Stomach smooth muscle (tissue), 2 donors: ENCODE results near the gene NUDT16.

Source experiments
- H3K27ac ChIP-seq: one replicate; pipeline ENCODE4 v1.7.0; 2013; ENCODE audit warnings: mild to moderate bottlenecking, low read length, inconsistent platforms
- H3K27me3 ChIP-seq, 2 donors: one replicate each; pipeline ENCODE4 v1.7.0; 2013; ENCODE audit warnings: low read length in 2 of 2; ENCODE audit not compliant: insufficient read depth in 2 of 2, control insufficient read depth in 1 of 2
- H3K36me3 ChIP-seq, 2 donors: one replicate each; pipeline ENCODE4 v1.7.0; 2013; ENCODE audit warnings: low read length in 2 of 2; ENCODE audit not compliant: control insufficient read depth in 2 of 2, insufficient read depth in 2 of 2
- H3K4me1 ChIP-seq: one replicate; pipeline ENCODE4 v1.7.0; 2013; ENCODE audit warnings: low read length; ENCODE audit not compliant: control insufficient read depth, insufficient read depth
- H3K4me3 ChIP-seq, 2 donors: one replicate each; pipeline ENCODE4 v1.7.0; 2013; ENCODE audit warnings: low read length in 2 of 2
- H3K9ac ChIP-seq, 2 donors: one replicate each; pipeline ENCODE4 v1.7.0; 2013; ENCODE audit warnings: low read length in 2 of 2, mild to moderate bottlenecking in 1 of 2
- H3K9me3 ChIP-seq, 2 donors: one replicate each; pipeline ENCODE4 v1.7.0; 2013; ENCODE audit warnings: low read length in 2 of 2; ENCODE audit not compliant: control insufficient read depth in 2 of 2
- donor health status: healthy.
- donor health status: Pancreatic carcinoma.

NUDT16 gene

GRCh38 chr3:131405411-131405810, 23.8 kb downstream of the NUDT16 start:
- H3K4me3 ChIP-seq = no peak overlapping the region
- no peaks in the 10 kb centered on the region for H3K4me1 ChIP-seq
- no peak overlapping the region for H3K27ac ChIP-seq
- no peaks in the 10 kb centered on the region for H3K36me3 ChIP-seq
- no peaks in the 10 kb centered on the region for H3K27me3 ChIP-seq
- H3K9me3 ChIP-seq = peaks cover 0 to 2% of the 10 kb centered on the region in 2 donors
- no peak overlapping the region for H3K9ac ChIP-seq

- no peaks in the 10 kb centered on the region for H3K27me3 ChIP-seq
- H3K36me3 ChIP-seq = no peaks in the 10 kb centered on the region
- no peak overlapping the region for H3K27ac ChIP-seq
- H3K4me3 ChIP-seq = no peak overlapping the region
- no peak overlapping the region for H3K9ac ChIP-seq
- H3K4me1 ChIP-seq = no peaks in the 10 kb centered on the region
- peaks cover 0 to 2% of the 10 kb centered on the region in 2 donors for H3K9me3 ChIP-seq
These were observed 24.7 kb downstream of the NUDT16 start for GRCh38 chr3:131406274-131406673.

GRCh38 chr3:131417751-131418150, 36.2 kb downstream of the NUDT16 start:
- no peaks in the 10 kb centered on the region for H3K36me3 ChIP-seq
- H3K9me3 ChIP-seq = no peaks in the 10 kb centered on the region
- H3K4me3 ChIP-seq = no peak overlapping the region
- no peak overlapping the region for H3K27ac ChIP-seq
- no peaks in the 10 kb centered on the region for H3K27me3 ChIP-seq
- no peaks in the 10 kb centered on the region for H3K4me1 ChIP-seq
- no peak overlapping the region for H3K9ac ChIP-seq

- H3K9me3 ChIP-seq = no peaks in the 10 kb centered on the region
- no peaks in the 10 kb centered on the region for H3K4me1 ChIP-seq
- H3K27me3 ChIP-seq = no peaks in the 10 kb centered on the region
- H3K9ac ChIP-seq = no peak overlapping the region
- H3K4me3 ChIP-seq = no peak overlapping the region
- H3K27ac ChIP-seq = no peak overlapping the region
- H3K36me3 ChIP-seq = no peaks in the 10 kb centered on the region
These were observed 39.7 kb downstream of the NUDT16 start for GRCh38 chr3:131421301-131421700.

GRCh38 chr3:131421957-131422498, 40.5 kb downstream of the NUDT16 start:
- Histone ChIP-seq H3K36me3 (no peaks in the 10 kb centered on the region), H3K27me3 (no peaks in the 10 kb centered on the region), H3K4me1 (no peaks in the 10 kb centered on the region), H3K9ac (no peak overlapping the region), H3K4me3 (no peak overlapping the region), H3K27ac (no peak overlapping the region), H3K9me3 (no peaks in the 10 kb centered on the region)

GRCh38 chr3:131427226-131427625, 45.7 kb downstream of the NUDT16 start:
- no peaks in the 10 kb centered on the region for H3K36me3 ChIP-seq
- H3K27ac ChIP-seq = no peak overlapping the region
- no peaks in the 10 kb centered on the region for H3K9me3 ChIP-seq
- no peak overlapping the region for H3K9ac ChIP-seq
- no peaks in the 10 kb centered on the region for H3K27me3 ChIP-seq
- H3K4me3 ChIP-seq = no peak overlapping the region
- H3K4me1 ChIP-seq = no peaks in the 10 kb centered on the region

- no peaks in the 10 kb centered on the region for H3K9me3 ChIP-seq
- H3K27ac ChIP-seq = no peak overlapping the region
- H3K36me3 ChIP-seq = no peaks in the 10 kb centered on the region
- no peaks in the 10 kb centered on the region for H3K27me3 ChIP-seq
- H3K9ac ChIP-seq = no peak overlapping the region
- no peak overlapping the region for H3K4me3 ChIP-seq
- H3K4me1 ChIP-seq = no peaks in the 10 kb centered on the region
These were observed 50.2 kb downstream of the NUDT16 start for GRCh38 chr3:131431754-131432153.

- Histone ChIP-seq H3K27me3 (no peaks in the 10 kb centered on the region), H3K4me3 (no peak overlapping the region), H3K4me1 (no peaks in the 10 kb centered on the region), H3K9me3 (no peaks in the 10 kb centered on the region), H3K9ac (no peak overlapping the region), H3K27ac (no peak overlapping the region), H3K36me3 (no peaks in the 10 kb centered on the region)
These were observed 50.9 kb downstream of the NUDT16 start for GRCh38 chr3:131432441-131432840.

GRCh38 chr3:131435000-131435399, 53.4 kb downstream of the NUDT16 start:
- Histone ChIP-seq H3K27ac (no peak overlapping the region), H3K4me3 (no peak overlapping the region), H3K9me3 (no peaks in the 10 kb centered on the region), H3K36me3 (no peaks in the 10 kb centered on the region), H3K27me3 (no peaks in the 10 kb centered on the region), H3K9ac (no peak overlapping the region), H3K4me1 (no peaks in the 10 kb centered on the region)
